ENCODE results near the gene TAF10.

Gene TAF10

DNA sequence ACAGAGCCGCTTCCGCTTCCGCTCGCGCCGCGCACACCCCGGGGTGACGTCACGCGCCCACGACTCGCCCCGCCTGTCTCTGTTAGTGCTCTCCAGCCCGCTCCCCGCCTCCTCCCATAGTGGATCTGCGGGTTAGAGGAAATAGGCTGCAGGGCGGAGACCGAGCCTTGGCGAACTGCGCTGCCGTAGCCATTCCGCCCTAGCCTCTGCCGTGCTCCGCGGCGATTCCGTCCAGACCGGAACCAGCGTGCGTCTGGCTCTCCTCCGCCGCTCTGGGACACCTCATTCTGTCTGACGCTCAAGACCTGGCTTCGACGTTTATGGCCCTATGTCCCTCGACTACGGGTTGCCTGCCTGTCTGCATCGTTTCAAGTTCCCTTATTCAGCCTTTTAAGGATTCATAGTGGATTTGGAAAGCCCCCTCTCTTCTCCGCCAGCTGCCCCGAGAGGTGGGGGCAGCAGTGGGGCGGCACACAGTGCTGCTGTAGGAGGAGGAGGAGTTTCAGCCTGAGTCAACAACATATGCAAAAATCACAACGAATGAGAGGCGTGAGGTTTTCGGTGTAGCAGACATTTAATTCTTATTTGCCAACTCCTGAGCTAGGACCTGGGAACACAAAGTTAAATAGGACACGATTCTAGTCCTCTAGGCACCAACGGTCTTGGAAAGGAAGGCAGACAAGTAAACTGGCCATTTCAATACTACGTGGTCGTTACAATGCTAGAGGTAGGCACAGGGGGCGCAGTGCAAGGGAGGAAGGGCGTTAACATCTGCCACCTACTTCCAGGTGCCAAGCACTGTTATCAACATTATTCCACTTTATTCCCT is at the start of gene TAF10:
Gene TAF10 (minus strand): TSS at position 4 of the 829 bp plus-strand sequence. CDS start 27 bp downstream, outside the sequence.
- peak; percentile 83 to 92 for DNase-seq (ENCODE audit: low read depth in 2 of 2)

DNA sequence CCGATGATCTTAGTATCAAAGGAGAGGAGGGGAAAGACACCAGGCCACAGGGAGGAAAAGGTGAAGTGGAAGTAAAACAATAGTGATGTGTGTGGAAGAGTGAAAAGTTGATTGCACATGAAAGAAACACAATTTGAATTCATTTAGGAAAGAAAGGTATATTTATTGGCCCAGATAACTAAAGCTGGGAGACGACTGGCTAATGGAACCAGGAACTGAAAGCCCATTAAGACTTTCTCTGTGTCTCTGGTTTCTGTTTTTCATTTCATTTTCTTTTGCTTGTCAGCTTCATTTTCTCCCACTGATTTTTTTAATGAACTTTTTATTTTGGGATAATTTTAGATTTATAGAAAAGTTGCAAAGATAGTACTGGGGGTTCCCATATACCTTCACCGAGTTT is 48.7 kb upstream of the TAF10 start:
- no peak for DNase-seq (ENCODE audit: low read depth in 2 of 2)

DNA sequence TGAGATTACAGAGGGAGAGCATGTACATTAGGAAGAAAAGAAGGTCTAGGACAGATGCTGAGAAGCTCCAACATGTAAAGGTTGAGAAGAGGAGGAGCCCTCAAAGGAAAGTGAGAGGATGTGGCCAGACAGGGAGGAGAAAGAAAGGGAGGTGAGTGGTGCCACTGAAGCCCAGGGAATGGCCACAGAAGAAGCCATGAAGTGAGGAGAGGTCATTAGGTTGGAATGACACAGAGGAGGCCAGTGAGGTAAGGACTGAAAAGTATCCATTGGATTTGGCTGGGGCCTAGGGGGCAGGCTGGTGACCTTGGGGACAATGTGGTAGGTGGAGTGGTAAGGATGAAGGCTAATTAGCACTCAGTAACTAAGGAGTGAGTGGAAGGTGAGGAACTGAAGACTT is 46.6 kb upstream of the TAF10 start:
- no peak for DNase-seq (ENCODE audit: low read depth in 2 of 2)

DNA sequence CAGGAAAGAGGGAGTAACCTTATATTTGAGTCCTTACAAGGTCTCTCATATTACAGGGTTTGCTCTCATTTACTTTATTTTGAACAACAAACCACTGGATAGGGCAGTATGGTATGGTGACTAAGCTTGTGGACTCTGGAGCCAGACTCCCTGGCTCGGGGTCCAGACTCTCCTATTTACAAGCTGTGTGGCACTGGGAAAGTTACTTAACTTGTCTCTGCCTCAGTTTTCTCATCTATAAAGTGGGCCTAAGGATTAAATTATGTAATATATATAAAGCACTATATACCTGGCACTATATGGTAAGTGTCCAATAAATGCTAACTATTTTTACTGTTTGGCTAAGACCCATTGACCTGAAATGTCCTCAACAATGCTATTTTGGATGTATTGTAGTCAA is 45.3 kb upstream of the TAF10 start:
- no peak for DNase-seq (ENCODE audit: low read depth in 2 of 2)

DNA sequence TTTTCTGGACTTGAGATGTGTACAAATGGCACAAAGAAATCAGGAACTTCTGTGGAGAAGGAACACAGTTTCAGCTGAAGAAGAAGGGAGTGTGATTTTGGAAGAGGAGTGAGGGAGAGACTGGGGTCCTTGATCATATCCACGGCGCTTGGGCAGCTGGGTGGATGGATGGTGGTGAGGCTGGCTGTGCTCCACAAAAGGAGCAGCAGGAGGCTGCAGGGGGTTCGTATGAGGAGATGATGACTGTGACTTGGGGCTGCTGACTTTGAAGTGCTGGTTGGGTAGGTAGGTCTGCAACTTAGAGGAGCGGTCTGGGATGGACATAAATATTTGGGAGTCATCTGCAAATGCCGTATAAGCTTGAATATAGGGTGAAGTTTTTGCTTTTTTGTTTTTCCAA is 44.9 kb upstream of the TAF10 start:
- DNase-seq (ENCODE audit: low read depth in 2 of 2): no peak

DNA sequence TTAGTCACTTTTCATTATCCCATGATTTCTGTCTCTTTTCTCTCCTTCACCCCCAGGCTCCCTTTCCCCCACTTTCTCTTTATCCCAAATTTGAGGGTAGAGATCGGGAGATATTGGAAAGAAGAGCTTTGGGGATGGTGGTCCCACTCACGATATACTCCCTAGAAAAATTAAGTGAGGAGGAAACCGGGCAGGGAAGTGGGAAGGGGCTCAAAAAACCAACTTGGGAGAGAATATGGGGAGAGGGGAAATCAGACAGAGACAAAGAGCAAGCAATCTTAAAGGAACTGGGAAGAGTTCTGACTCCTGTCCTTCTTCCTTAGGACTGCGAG is 44.5 kb upstream of the TAF10 start:
- DNase-seq (ENCODE audit: low read depth in 2 of 2): no peak

DNA sequence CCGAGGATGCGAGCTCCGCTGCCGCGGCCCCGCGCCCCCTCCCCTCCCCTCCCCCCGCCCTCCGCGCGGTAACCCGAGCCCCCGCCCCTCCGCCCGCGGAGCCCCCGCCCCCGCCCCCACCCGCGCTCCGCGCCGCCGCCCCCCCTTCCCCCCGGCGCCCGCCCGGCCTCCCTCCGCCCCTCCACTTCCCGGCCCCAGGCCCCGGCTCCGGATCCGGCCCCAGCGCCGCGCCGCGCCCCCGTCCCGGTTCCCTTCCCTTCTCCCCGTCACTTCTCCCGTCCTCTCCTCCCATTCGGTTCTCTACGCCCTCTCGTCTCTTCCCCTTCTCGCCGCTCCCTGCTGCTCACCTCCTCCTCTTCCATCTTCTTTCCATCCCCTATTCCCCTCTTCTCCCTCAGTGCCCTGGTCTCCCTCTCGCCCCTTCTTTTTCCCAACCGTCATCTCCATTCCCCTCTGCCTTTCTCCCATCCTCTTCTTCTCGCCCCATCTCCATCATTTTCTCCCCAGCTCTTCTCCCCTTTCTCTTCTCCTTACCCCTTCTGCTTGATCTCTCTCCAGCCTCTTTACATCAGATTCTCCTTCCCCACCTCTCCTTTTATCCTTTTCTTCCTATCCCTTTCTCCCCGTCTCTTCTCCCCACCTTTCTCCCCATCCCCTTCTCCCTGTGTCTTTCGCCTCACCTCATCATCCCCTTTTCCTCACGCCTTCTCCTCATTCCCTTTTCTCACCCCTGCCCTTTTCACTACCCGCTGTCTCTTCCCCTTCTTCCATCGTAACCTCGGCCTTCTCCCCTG is 44.0 kb upstream of the TAF10 start, which contains the start of gene DCHS1:
Gene DCHS1 (minus strand): TSS at position 20 of the 794 bp plus-strand sequence. CDS start 14,196 bp downstream, outside the sequence.
- DNase-seq (ENCODE audit: low read depth in 2 of 2): no peak

DNA sequence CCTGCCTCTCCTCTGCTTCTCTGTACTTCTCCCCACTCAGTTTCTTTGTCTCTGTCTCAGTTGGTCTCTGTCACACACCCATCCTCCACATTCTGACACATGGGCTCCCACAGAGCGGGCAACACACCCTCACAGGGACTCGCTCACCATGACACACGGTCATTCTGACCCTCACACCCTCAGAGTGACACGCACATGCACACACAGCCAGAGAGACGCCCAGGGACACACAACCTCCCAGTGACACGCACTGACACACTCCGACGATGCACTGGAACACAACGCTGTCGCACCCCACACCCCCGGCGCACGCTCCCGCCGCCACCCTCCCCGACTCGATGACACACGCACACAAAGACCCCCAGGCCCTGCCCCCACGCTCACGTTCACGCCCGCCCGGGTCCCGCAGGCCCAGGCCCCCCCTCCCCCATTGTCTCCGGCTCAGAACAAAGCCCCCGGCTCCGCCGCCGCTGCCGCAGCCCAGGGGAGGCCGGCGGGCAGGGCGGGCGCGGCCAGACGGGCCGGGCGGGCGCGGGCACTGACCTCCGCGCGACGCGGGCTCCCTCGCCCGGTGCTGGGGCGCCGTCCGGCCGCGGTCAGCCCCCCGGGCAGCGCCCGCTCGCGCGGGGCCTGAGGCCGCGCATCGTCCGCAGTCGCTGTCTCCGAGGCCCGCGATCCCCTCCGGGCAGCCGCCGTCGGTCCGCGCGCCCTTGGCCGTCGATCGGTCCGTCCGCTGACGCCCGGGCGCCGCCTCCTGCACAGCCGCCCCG is 43.2 kb upstream of the TAF10 start:
- no peak for DNase-seq (ENCODE audit: low read depth in 2 of 2)

DNA sequence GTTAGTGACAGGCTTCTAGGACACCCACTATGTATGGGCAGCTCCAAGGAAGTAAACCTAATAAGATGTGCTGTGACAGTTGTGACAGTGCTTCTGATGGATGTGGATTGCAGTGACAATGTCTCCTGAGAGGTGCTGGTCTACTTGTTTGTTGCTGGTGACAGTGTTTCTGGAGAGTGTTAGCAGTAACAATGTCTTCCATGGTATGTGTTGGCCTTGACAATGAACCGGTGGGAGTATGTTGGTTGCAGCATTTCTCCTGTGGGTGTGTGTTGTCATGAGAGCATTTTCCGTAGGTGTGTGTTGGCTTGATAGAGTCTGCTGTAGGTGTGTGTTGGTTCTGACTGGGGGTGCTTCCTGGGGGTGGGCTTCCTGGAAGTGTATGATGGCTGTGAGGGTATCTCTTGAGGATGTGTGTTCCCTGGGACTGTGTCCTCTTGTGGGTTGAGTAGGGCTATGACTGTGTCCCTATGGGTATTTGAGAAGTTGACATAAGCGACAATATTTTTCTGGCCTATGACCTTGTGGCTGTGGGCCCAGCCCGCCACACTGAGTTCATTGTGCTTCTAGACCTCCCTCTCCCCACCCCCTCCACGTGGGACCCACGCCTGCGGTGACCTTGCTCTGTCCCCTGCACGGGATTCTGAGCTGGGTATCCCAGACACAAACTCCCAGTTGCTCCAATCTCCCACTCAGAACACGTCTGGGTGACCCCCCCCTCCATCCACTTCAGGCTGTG is 42.4 kb upstream of the TAF10 start:
- DNase-seq (ENCODE audit: low read depth in 2 of 2): no peak

DNA sequence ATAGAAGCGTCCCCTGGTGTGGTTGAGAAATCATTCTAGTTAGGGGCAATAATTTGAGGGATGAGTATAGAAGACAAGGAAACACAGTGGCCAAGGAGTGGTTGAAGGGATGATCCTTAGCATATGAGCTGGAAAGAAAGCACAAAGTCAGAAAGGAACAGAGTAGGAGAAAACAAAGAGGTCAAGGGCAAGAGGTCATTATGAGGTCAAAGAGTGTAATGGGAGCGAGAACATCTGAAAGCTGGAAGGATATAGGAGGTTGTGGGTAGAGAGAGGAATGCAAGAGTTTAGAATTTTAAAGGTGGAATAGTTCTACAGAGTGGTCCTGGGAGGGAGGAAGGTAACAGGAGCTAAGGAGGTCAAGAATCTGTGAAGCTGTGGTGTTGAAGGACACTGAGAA is 41.6 kb upstream of the TAF10 start:
- DNase-seq (ENCODE audit: low read depth in 2 of 2): no peak

DNA sequence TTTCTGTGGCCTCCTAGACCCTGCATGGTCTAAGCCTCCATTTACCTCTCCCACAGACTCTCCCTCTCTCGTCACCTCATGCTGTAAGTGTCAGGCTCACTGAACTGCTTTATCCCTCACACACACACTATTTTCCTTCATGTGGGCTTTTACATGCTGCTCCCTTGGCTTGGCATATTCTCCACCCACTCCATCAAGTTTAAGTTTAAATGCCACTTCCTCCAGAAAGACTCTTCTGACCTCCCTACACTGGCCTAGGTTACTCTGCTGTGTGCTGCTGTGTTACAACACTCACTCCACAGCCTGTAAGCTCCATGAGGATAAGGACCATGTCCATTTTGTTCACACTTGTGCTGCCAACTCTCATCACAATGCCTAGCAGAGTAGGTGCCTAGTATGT is 41.1 kb upstream of the TAF10 start:
- DNase-seq (ENCODE audit: low read depth in 2 of 2): no peak

DNA sequence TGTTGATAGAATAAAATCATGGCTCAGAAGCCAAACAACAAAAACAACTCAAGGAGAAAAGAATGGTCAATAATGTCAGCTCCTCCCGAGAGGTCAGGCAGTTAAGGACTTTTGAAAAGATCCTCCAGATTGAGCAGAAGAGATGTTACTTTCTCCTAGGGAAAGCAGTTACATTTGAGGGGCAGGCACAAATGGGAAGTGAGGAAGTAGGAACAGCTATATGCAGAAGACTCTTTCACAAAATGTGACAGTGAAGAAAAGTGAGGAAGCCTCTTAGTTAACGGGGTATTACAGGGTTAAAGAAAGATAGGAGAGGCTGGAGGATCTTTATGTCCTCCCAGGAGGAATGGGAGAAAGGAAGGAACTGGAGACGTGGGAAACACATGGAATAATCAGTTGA is 40.2 kb upstream of the TAF10 start:
- DNase-seq (ENCODE audit: low read depth in 2 of 2): no peak

DNA sequence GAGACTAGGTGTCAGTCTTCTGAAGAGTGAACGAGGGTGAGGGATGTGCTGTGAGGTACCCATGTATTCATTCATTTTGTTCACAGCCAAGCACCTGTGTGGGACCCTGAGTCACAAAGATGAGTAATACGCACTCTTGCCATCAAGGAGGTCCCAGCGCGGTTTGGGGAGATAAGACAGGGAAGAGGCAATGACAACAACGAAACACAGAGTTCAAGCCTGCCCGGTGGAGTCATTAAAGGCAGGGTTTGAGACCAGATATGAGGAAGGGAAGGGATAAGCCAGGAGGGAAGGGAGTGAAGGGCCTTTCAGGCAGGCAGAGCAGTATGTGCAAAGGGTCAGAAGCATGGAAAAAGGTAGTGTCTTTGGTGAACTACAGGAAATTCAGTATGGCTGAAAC is 39.0 kb upstream of the TAF10 start:
- DNase-seq (ENCODE audit: low read depth in 2 of 2): no peak

DNA sequence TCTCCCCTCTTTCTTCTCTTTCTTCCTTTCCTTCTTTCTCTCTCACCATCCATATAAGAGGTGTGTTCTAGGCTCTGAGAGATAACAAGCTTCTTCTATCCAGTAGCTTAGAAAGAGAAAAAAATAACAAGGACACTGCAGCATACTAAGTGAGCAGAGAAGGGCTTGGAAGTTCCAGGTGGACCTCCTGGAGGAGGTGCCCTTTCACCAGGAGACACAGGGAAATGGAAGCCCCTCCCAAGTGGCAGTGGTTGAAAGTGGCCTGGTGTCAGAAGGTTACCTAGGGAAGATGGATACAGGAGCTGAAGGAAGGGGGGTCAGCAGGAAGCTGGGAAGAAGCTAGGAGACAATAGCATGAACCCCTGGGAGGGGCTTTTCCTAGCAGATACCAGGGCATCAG is 38.1 kb upstream of the TAF10 start:
- DNase-seq (ENCODE audit: low read depth in 2 of 2): no peak

DNA sequence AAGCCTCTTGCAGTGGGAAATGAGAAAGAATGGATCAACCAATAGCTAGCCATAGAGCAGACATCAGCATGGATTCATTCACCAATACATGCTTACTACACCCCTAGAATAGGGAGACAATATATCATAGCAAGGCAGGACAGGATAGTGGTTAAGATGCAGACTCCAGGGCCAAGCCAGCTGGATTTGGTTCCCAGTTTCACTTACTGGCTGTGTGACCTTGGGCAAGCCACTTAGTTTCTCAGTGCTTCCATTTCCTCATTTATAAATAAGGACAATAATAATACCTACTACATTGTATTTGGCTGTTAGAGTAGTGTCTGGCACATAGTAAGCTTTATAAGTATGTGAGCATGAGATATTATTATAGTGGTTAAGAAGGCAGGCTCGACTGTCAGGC is 36.5 kb upstream of the TAF10 start:
- no peak for DNase-seq (ENCODE audit: low read depth in 2 of 2)

DNA sequence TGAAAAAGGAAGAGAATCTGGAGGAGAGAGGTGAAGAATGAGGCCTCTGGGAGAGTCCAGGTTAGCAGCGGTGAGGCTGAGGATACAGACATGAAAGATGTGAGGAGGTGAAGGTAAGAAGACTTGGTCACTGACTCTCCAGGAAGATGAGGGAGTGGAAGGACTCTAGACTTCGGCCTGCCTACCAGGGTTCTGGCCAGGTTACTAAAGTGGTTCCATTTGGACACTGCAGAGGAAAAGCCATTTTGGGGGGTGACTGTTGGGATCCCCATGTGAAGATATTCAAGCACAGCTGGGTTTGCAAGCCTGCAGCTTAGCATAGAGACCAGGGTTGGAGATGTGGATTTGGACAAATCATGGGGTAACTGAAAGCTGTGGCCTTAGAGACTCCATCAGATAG is 35.8 kb upstream of the TAF10 start:
- DNase-seq (ENCODE audit: low read depth in 2 of 2): no peak

DNA sequence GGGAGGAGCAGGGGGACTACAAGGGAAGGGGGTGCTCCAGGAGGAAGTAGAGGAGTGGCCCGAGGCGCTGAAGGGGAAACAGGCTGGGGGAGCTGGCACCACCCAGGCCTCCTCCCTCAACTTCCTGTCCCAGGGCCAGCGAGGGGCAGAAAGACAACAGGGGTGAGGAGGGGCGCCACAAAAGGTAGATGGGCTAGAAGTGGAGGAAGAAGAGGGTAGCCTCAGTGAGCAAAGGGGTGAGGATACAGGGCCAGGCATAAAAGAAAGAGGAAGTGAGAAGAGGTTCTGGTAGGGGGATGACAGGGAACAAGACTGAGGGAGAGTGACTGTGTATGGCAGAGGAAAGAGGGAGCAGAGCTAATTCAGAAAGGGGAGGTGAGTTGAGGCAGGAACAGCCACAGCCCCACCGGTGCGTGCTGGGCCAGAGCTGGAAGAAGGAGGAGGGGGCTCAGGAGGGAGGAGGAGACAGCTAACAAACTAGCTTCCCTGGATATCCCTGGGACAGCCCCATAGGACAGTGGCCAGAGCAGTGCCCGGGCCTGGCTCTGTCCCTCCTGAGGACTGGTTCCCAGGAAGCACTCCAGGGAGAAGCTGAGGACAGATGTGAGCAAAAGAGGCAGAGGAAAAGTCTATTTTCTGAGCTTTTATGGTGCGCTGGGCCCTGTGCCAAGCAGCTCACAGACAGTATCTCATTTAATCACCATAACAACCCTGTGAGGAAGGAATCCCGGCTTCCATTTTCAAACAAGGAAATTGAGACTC is 35.1 kb upstream of the TAF10 start:
- no peak for DNase-seq (ENCODE audit: low read depth in 2 of 2)

DNA sequence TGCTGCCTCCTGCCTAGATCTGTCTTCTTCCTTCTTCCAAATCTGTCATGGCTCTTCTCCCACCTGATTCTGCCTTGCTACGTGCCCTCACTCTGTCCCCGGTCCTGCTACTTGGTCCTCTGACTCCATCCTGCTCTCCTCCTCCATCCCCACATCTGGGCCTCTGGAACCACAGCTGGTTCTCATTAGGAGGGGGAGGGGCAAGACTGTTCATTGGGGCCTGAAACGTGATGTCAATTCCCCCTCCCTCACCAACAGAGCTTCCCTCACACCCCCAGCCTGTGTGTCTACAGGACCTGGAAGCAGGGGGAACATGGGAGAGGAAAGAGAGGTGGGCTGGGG is 34.5 kb upstream of the TAF10 start:
- DNase-seq (ENCODE audit: low read depth in 2 of 2): no peak

DNA sequence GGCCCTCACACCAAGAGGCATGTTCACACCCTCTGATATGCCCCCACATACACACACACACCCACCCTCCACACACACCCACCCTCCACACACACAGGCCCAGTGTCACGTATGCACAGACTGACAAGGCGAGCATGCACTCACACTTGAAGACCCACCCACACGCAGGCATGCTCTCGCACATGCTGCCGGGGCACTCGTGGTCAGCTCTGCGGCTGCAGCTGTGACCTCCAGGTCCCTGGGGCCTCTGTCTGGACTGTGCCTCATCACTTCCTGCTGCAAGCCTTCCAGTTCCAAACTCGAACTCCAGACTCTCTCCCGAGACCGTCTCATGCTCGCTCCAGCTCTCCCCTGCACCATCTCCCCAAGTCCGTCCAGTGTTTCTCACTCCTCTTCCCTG is 34.1 kb upstream of the TAF10 start:
- no peak for DNase-seq (ENCODE audit: low read depth in 2 of 2)

DNA sequence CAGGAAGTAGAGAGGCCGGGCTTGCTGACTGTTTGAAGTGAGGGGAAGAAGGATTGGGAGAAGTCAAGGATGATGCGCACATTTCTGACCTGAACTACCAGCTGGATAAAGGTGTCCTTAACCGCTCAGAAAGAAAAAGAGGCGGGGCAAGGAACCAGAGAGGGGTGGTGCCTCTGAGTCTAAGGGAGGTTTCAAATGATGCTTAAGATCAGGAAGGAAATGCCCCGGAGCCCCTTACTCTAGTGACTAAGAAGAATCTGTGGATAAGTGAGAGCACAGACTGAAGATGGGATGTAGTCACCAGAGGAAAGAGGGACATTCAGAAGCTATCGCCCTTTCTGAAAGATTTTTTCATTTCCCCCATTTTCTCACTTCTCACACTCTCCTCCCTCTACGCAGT is 30.9 kb upstream of the TAF10 start:
- no peak for DNase-seq (ENCODE audit: low read depth in 2 of 2)
